Measurements from ENCODE around the gene RNU1-4.
"Not testable (repeated sequence)": the region's sequence is repeated elsewhere in the genome, so short reads cannot be mapped to it uniquely, and the experiment has no call there.

RNU1-4 gene

DNA sequence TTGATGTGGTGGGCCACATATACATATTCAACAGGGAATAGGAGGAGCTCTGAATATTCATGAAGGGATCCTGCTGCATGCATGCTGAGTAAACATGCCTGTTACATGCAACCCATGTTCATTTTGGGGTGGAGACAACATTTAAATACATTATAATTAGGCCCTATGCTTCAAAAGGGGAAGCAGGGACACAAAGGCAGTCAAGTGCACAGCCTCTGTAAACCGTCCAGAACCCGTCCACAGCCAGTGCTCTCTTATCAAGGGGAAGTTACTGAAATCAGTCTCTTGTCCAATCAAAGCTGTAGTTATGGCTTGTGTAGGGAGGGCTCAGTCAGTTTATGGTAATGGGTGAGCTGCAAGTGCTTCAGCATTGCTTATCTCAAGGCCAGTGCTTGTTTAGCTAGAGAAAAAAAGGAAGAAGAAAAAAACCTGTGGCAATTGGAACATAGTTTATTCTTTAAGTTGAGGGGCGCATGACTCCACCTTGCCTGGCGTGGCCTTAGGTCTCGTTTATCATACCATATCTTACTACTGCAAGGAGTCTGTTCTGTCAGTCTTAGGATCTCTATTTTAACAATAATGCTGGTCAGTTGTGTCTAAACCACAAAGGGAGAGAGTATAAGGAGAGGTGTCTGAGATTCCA, 7.9 kb upstream of the RNU1-4 start:
- DNase-seq: not testable (repeated sequence)

- DNase-seq: not testable (repeated sequence)
Observed at GRCh38 chr1:16741230-16741629, 914 bp downstream of the RNU1-4 start.

DNA sequence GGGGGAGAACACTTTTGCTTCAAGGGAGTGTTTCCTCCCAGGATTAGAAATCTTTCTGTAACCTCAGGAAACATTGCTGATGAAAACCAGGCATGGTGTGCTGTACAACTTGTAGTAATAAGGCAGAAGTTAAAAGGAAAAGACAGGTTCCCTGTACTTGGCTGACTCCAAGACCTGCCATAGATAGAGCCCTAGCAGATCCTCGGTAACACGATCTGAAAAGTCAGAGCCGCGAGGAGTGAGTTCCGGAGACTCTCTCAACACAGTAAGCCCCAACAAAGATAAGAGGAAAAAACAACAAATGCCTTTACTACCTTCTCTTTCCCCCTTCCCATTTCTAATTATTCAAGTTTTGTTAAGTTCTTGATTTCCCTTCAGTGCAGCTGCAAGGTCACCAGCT, 7.3 kb downstream of the RNU1-4 start:
- not testable (repeated sequence) for DNase-seq

- DNase-seq: not testable (repeated sequence)
Observed at GRCh38 chr1:16748710-16749109, 8.4 kb downstream of the RNU1-4 start.

GRCh38 chr1:16749910-16750888, 9.9 kb downstream of the RNU1-4 start:
- DNase-seq: not testable (repeated sequence)

DNA sequence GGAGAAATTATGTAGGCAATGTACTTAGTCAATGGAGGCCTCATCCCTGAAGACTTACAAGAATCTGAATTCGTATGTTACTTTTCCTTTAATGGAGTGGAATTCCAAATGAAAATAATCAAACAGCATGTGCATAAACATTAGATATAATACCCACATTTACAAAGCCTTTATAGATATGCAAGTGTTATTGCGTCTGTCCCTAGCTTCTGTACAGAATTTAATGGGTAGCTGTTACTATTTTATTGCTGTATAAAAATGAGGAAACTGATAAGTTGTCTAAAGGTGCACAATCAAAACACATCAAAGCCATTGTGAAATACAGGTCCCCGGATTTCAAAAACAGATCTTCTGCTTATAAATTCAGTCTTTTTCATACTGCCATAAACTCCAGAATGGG, 12.5 kb downstream of the RNU1-4 start:
- not testable (repeated sequence) for DNase-seq

DNA sequence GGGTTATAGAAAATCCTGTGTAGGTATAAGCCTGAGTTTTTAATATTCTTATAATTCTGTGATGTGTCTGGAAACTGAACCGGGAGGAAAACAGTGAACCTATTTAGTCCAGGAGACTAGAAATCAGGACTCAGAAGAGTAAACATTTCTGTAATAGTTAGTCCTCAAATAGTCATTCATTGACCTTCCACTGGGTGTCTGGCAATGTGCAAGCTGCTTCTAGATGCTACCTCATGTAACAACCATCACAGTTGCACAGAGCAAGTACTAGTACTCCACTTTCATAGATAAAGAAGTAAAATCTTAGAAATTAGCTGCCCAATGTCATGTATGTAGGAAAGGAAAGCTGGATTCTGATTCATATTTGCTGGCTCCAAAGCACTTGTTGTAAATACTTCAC, 15.1 kb downstream of the RNU1-4 start:
- DNase-seq: not testable (repeated sequence)

GRCh38 chr1:16755932-16756331, 15.6 kb downstream of the RNU1-4 start:
- DNase-seq: not testable (repeated sequence)

DNA sequence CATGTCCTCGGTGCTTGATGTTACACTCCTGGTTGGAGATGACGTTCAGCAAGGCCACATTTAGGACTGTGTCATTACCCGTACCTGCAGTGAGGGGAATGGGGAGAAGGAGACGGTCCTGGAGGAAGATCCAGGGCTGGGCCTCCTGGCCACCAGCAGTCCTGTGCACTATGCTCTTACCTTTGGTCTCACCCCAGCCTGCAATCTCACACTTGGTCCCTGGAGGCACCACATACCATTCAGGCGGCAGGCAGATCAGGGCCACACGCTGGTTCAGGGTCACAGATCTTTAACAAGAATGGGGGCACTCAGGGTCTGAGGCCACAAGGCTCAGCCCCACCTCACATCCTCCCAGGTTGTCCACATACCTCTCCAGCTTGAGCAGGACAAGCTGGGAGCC, 17.3 kb downstream of the RNU1-4 start:
- DNase-seq: not testable (repeated sequence)

GRCh38 chr1:16758060-16758459, 17.7 kb downstream of the RNU1-4 start:
- not testable (repeated sequence) for DNase-seq

DNA sequence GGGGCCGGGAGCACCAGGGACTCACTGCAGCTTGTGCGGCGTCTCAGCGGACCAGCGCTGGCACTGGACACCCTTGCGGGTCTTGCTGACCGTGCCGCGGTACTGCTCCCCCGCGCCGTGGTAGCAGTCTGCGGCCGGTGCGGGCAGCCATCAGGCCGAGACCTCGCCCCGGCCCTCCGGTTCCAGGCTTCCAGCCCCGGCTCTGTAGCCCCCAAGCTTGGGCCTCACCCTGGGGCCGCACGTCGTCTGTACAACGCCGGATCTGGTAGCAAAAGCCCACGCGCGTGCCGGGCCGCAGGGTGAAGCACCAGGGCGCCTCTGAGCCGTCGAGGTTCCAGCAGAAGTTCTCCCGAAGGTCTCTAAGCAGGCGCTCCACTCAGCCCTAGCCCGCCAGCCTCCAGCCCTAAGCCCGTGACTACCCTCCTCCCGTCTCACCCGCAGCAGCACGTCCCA, 18.8 kb downstream of the RNU1-4 start:
- DNase-seq: not testable (repeated sequence)

DNA sequence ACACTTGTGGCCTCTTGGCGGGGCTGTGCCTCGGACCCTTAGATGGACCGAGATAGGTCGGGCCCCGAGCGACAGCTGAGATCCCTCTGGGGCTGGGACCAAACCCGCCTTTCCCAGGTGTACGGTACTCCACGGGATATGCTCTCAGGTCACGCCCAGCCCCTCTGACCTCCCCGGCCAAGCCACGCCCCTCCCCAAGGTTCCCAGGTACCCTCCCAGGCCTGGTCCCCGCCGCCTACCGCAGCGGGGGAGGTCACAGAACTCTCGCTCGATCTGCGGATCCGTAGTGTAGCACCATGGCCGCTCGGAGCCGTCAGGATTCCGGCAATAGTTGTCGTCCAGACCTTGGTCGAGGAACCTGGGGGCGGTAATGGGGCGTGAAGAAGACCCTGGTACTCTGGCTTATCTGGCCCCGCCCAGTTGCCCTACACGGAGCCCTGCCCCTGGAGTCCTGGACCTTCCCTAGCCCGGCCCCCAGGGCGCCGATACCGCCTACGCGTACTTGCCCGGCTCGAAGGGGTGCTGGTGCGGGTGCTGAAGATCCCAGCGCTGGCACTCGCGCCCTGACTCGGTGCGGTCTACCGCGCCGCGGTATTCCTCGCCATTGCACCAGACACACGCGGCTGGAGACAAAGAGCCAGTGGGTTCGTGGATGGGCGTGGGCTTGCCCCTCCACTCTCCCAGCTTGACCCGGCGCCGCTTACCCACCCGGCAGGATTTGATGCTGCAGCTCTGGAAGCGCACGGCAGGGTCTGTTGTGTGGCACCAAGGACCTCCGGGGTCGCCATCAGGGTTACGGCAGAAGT, 19.5 kb downstream of the RNU1-4 start:
- DNase-seq: not testable (repeated sequence)

GRCh38 chr1:16760456-16760765, 20.1 kb downstream of the RNU1-4 start:
- not testable (repeated sequence) for DNase-seq

- DNase-seq: not testable (repeated sequence)
Observed at GRCh38 chr1:16760801-16761200, 20.5 kb downstream of the RNU1-4 start.

GRCh38 chr1:16764248-16764819, 24.0 kb downstream of the RNU1-4 start:
- not testable (repeated sequence) for DNase-seq

GRCh38 chr1:16764820-16765655, 24.7 kb downstream of the RNU1-4 start:
- DNase-seq: not testable (repeated sequence)

- DNase-seq: not testable (repeated sequence)
Observed at GRCh38 chr1:16765731-16766605, 25.7 kb downstream of the RNU1-4 start.

DNA sequence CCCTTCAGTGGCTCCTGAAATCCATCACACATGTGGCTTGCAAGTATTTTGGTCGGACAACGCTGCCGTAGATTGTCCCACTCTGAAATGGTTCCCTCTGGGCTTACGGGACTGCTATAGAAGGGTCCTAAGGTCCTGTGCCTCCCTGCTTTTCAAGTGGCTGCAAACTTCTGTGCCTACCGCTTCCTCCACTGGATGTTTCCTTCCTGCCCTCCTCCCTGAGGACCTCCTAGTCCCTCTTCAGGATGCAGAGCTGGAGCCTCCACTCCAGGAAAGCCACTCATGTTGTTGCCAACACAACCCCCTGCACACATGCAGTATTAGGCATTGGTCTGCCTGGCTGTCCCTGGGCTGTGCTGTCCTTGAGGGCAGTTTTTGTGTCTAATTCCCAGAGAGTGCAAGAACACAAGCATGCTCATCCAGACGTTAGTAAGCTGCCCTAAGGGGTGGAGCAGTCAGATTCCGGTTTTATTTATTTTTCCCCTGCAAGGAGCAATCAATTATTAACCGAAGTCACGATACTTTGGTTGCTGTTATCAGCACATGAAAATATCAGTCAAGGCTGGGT, 26.5 kb downstream of the RNU1-4 start:
- not testable (repeated sequence) for DNase-seq

- DNase-seq: peak; percentile 85
Observed at GRCh38 chr1:16770139-16770759, 29.9 kb downstream of the RNU1-4 start.

Data from fibroblast of skin of abdomen (primary cell).